MCF 10A (cell line): ENCODE measurements around the gene OTOA. TPM values are rescaled to one million over a fixed set of nuclear protein-coding genes. Genes with fewer than 3 reads are reported as not detected.
"Not testable (repeated sequence)": the region's sequence is repeated elsewhere in the genome, so short reads cannot be mapped to it uniquely, and the experiment has no call there.

Experiments used
- BruUV-seq: library from RNA; stranded (reverse); fragments of 400-500 nt; replicated peaks from 2 replicates; lab custom pipeline; 2021; lab: Mats Ljungman, UMichigan
- CTCF ChIA-PET: fragments of 300-600 bp; sonication (Branson Sonifier 250); formaldehyde crosslinking; extraction: SDS; loops from one replicate; lab custom pipeline; 2021; ENCODE audit warnings: antibody characterized with exemption, inconsistent platforms; lab: Yijun Ruan, JAX
- POLR2A ChIA-PET: fragments of 300-600, 350-650 bp; sonication (Branson Sonifier 250); formaldehyde crosslinking; extraction: SDS; loops from one replicate; lab custom pipeline; 2020; ENCODE audit warnings: antibody characterized with exemption, inconsistent platforms; lab: Yijun Ruan, JAX
- DNase-seq: peaks from one replicate; pipeline ENCODE4 v3.0.0-alpha.2; 2018; ENCODE audit not compliant: unreplicated experiment
- H3K27ac Mint-ChIP-seq: one replicate; pipeline ENCODE4 v1.8.0; 2022; ENCODE audit warnings: mild to moderate bottlenecking, low read depth, mixed read lengths; ENCODE audit not compliant: unreplicated experiment
- H3K27me3 Mint-ChIP-seq: one replicate; pipeline ENCODE4 v1.8.0; 2022; ENCODE audit warnings: mixed read lengths; ENCODE audit not compliant: insufficient read depth, unreplicated experiment
- H3K36me3 Mint-ChIP-seq: one replicate; pipeline ENCODE4 v1.8.0; 2022; ENCODE audit warnings: mild to moderate bottlenecking, moderate library complexity, mixed read lengths; ENCODE audit not compliant: insufficient read depth, unreplicated experiment
- H3K4me1 Mint-ChIP-seq: one replicate; pipeline ENCODE4 v1.8.0; 2022; ENCODE audit warnings: mixed read lengths; ENCODE audit not compliant: insufficient read depth, unreplicated experiment
- H3K4me3 Mint-ChIP-seq: one replicate; pipeline ENCODE4 v1.8.0; 2022; ENCODE audit warnings: mild to moderate bottlenecking, moderate library complexity, mixed read lengths; ENCODE audit not compliant: unreplicated experiment
- H3K9me3 Mint-ChIP-seq: one replicate; pipeline ENCODE4 v1.8.0; 2022; ENCODE audit warnings: mixed read lengths; ENCODE audit not compliant: unreplicated experiment
- CTCF ChIP-seq: fragments of 200-600 bp; IDR thresholded peaks from one replicate; pipeline ENCODE4 v1.8.0; 2022; ENCODE audit warnings: antibody characterized with exemption, mild to moderate bottlenecking; ENCODE audit not compliant: unreplicated experiment
- intact Hi-C: fragments of 100-400 bp; cut with micrococcal nuclease; formaldehyde crosslinking; loops from 2 replicates; pipeline ENCODE4 v1.14.1; 2022
- total RNA-seq: library from RNA; stranded (reverse); gene quantifications from 2 replicates; pipeline ENCODE4 v1.2.3, GENCODE V29; 2022

Gene OTOA
- total RNA-seq, 1 experiment from 2014 or later: 0.12 TPM

DNA sequence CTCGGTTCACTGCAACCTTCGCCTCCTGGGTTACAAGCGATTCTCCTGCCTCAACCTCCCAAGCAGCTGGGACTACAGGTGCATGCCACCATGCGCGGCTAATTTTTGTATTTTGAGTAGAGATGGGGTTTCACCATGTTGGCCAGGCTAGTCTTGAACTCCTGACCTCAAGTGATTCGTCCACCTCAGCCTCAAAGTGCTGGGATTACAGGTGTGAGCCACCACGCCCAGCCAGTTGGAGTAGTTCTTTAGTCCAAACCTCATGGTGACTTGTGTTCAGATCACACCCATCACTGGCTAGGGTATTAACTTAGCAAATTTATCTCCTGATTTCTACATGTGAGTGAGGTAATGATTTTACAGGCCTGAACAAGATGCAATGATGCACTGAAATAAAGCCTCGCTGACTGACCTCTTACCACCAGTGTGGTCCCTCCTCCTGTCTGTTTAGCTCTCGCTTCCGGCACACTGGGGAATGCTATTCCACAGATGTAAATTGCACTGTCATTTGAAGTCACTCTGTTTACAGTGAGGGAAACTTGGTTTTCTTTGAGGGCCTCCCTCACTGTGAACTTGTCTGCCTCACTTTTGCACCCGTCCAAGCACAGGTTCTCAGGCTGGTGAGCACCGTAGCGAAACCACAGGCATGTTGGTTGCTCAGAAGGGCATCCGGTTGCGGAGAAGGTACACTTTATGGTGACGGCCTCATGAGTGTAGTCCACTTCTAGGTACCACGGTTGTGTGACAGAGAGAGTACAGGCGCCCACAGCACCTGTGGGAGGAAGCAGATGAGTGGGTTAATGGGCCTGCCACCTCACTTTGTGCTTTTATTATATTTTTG, 16.8 kb upstream of the OTOA start:
- Mint-ChIP-seq H3K36me3 (no peaks in the 10 kb centered on the region), H3K27me3 (no peaks in the 10 kb centered on the region), H3K9me3 (no peaks in the 10 kb centered on the region), H3K4me3 (no peak overlapping the region), H3K4me1 (no peaks in the 10 kb centered on the region), H3K27ac (no peak overlapping the region)
- BruUV-seq: no TSS peak
- no peak for DNase-seq
- no peak for TF ChIP-seq CTCF
- ChIA-PET CTCF (interaction anchor here (0.6 to 12.5 kb wide), 5 partner anchors 10 to 66 kb away, joined by 3 to 104 read pairs (median 3); no protein-coding TSS in a partner anchor), POLR2A (no interaction called here)
- intact Hi-C loops: no loop called here

- Mint-ChIP-seq H3K27ac (no peak overlapping the region), H3K36me3 (no peaks in the 10 kb centered on the region), H3K9me3 (no peaks in the 10 kb centered on the region), H3K4me1 (no peaks in the 10 kb centered on the region), H3K4me3 (no peak overlapping the region), H3K27me3 (no peaks in the 10 kb centered on the region)
- intact Hi-C loops: no loop called here
- no peak for TF ChIP-seq CTCF
- ChIA-PET CTCF (interaction anchor here (0.6 to 12.5 kb wide), 4 partner anchors 9 to 61 kb away, joined by 3 to 104 read pairs (median 3); no protein-coding TSS in a partner anchor), POLR2A (no interaction called here)
- no TSS peak for BruUV-seq
- no peak for DNase-seq
These were observed 16.1 kb upstream of the OTOA start for GRCh38 chr16:21647562-21648164.

DNA sequence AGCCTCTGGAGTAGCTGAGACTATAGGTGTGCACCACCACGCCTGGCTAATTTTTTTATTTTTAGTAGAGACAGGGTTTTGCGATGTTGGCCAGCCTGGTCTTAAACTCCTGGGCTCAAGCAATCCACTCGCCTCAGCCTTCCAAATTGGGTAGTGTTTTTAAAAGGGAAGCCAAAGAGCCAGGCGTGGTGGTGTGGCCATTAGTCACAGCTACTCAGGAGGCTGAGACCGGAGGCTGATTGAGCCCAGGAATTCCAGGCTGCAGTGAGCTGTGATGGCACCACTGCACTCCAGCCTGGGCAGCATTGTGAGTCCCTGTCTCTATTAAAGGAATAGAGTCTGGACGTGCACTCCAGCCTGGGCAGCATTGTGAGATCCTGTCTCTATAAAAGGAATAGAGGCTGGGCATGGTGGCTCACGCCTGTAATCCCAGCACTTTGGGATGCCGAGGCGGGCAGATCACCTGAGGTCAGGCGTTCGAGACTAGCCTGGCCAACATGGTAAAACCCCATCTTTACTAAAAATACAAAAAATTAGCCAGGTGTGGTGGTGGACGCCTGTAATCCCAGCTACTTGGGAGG, 13.9 kb upstream of the OTOA start:
- H3K27me3 Mint-ChIP-seq, H3K4me3 Mint-ChIP-seq, H3K36me3 Mint-ChIP-seq, H3K9me3 Mint-ChIP-seq, intact Hi-C loops, POLR2A ChIA-PET, BruUV-seq, H3K27ac Mint-ChIP-seq, H3K4me1 Mint-ChIP-seq, DNase-seq: not testable (repeated sequence)
- CTCF ChIA-PET: interaction anchor here (0.6 to 12.5 kb wide), 5 partner anchors 7 to 1991 kb away, joined by 3 to 104 read pairs (median 4); partner anchors contain the start of gene PALB2

DNA sequence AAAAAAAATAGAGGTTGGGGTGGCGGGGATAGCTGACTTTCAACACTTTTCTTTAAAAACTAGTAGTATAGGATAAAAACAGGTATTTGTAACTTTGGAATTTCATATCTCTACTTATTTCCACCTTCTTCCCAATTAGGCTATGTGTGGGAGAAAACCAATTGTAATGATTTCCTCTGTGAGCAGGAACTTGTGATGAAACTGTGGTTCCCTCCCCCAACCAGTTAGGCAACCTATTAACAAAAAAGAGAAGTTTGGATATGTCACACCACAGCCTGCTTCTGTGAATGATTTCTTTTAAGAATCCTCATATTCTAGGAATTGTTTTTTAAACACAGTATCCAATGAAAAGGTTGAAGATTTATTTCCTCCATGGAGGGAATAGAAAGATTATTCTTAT, 13.2 kb upstream of the OTOA start:
- peaks cover 9% of the 10 kb centered on the region for H3K36me3 Mint-ChIP-seq
- H3K9me3 Mint-ChIP-seq: no peaks in the 10 kb centered on the region
- H3K4me1 Mint-ChIP-seq: no peaks in the 10 kb centered on the region
- ChIA-PET POLR2A (no interaction called here), CTCF (interaction anchor here (0.7 to 0.9 kb wide), 2 partner anchors 17 to 1990 kb away, joined by 3 read pairs; partner anchors contain the start of gene PALB2)
- intact Hi-C loops: no loop called here
- BruUV-seq: no TSS peak
- TF ChIP-seq CTCF: no peak
- H3K4me3 Mint-ChIP-seq: no peak overlapping the region
- no peak overlapping the region for H3K27ac Mint-ChIP-seq
- no peak for DNase-seq
- no peaks in the 10 kb centered on the region for H3K27me3 Mint-ChIP-seq
